IMR-90 (cell line): ENCODE measurements around the gene PDS5A. TPM values are rescaled to one million over a fixed set of nuclear protein-coding genes. Genes with fewer than 3 reads are reported as not detected.
"Not testable (repeated sequence)": the region's sequence is repeated elsewhere in the genome, so short reads cannot be mapped to it uniquely, and the experiment has no call there.

Experiments
- ATAC-seq: fragments of 200-7000 bp; cut with Tn5 transposase; 2 replicates; pipeline ENCODE4 v1.9.1; 2020; ENCODE audit warnings: low read depth, mild to moderate bottlenecking, moderate library complexity
- BruUV-seq: library from RNA; stranded (reverse); fragments of 400-500 nt; replicated peaks from 2 replicates; lab custom pipeline; 2021; lab: Mats Ljungman, UMichigan
- CTCF ChIA-PET: fragments of 300-600 bp; formaldehyde crosslinking; extraction: SDS; loops from one replicate; lab custom pipeline; 2021; ENCODE audit warnings: antibody characterized with exemption; lab: Yijun Ruan, JAX
- POLR2A ChIA-PET: fragments of 300-600 bp; sonication (Branson Sonifier 250); formaldehyde crosslinking; loops from one replicate; lab custom pipeline; 2022; ENCODE audit warnings: antibody characterized with exemption; ENCODE audit not compliant: unreplicated experiment; lab: Charles Lee
- DNase-seq: peaks from one replicate; pipeline ENCODE4 v3.0.0; 2013
- H2AFZ ChIP-seq: replicated peaks from 2 replicates; pipeline ENCODE3; 2013; ENCODE audit warnings: low read length, mild to moderate bottlenecking; ENCODE audit not compliant: poor library complexity
- H2AK5ac ChIP-seq: 2 replicates; pipeline ENCODE4 v1.6.1; 2013; ENCODE audit warnings: low read depth, low read length, inconsistent platforms
- H2AK9ac ChIP-seq: replicated peaks from 2 replicates; pipeline ENCODE3; 2013; ENCODE audit warnings: mild to moderate bottlenecking, low read depth, low read length, moderate library complexity; ENCODE audit not compliant: poor library complexity
- H2BK120ac ChIP-seq: 2 replicates; pipeline ENCODE4 v1.6.1; 2013; ENCODE audit warnings: low read depth, low read length, inconsistent platforms
- H2BK15ac ChIP-seq: 3 replicates; pipeline ENCODE4 v1.6.1; 2013; ENCODE audit warnings: low read depth, low read length, inconsistent platforms
- H2BK20ac ChIP-seq: 2 replicates; pipeline ENCODE4 v1.6.1; 2013; ENCODE audit warnings: low read depth, mild to moderate bottlenecking, inconsistent platforms, low read length, moderate library complexity
- H2BK5ac ChIP-seq: 2 replicates; pipeline ENCODE4 v1.6.1; 2013; ENCODE audit warnings: mild to moderate bottlenecking, low read depth, low read length, inconsistent platforms; ENCODE audit not compliant: poor library complexity, severe bottlenecking
- H3K14ac ChIP-seq: replicated peaks from 2 replicates; pipeline ENCODE4 v1.6.1; 2013; ENCODE audit warnings: low read depth, low read length, inconsistent platforms
- H3K18ac ChIP-seq: 2 replicates; pipeline ENCODE4 v1.6.1; 2013; ENCODE audit warnings: low read depth, low read length, control low read depth
- H3K23ac ChIP-seq: 2 replicates; pipeline ENCODE4 v1.6.1; 2013; ENCODE audit warnings: low read depth, low read length, inconsistent platforms
- H3K27ac ChIP-seq: 2 replicates; pipeline ENCODE4 v1.5.1; 2013; ENCODE audit warnings: mild to moderate bottlenecking, control low read depth, low read length; ENCODE audit not compliant: insufficient read depth
- H3K27me3 ChIP-seq: 2 replicates; pipeline ENCODE4 v1.6.1; 2013; ENCODE audit warnings: low read length; ENCODE audit not compliant: control insufficient read depth, insufficient read depth
- H3K36me3 ChIP-seq: 2 replicates; pipeline ENCODE4 v1.6.1; 2013; ENCODE audit warnings: low read length, mixed read lengths; ENCODE audit not compliant: control insufficient read depth, insufficient read depth
- H3K4ac ChIP-seq: 2 replicates; pipeline ENCODE4 v1.6.1; 2013; ENCODE audit warnings: low read depth, low read length, inconsistent platforms
- H3K4me1 ChIP-seq: 2 replicates; pipeline ENCODE4 v1.6.1; 2013; ENCODE audit warnings: low read length, mixed read lengths; ENCODE audit not compliant: control insufficient read depth, insufficient read depth
- H3K4me2 ChIP-seq: 2 replicates; pipeline ENCODE4 v1.6.1; 2013; ENCODE audit warnings: low read depth, mild to moderate bottlenecking, control low read depth, low read length, moderate library complexity
- H3K4me3 ChIP-seq: 2 replicates; pipeline ENCODE4 v1.5.1; 2013; ENCODE audit warnings: low read depth, mild to moderate bottlenecking, control low read depth, low read length, moderate library complexity; ENCODE audit not compliant: insufficient read depth
- H3K56ac ChIP-seq: 2 replicates; pipeline ENCODE4 v1.6.1; 2013; ENCODE audit warnings: low read length, inconsistent platforms; ENCODE audit not compliant: insufficient read depth; ENCODE audit errors: extremely low read depth
- H3K79me1 ChIP-seq, 2 experiments: 2 replicates each; pipeline ENCODE4 v1.6.1; 2013; ENCODE audit warnings: low read length in 2 of 2, inconsistent platforms in 1 of 2, low read depth in 1 of 2
- H3K9ac ChIP-seq: 2 replicates; pipeline ENCODE4 v1.6.1; 2013; ENCODE audit warnings: low read depth, low read length, control low read depth
- H3K9me1 ChIP-seq: 2 replicates; pipeline ENCODE4 v1.6.1; 2013; ENCODE audit warnings: low read length, inconsistent platforms; ENCODE audit not compliant: insufficient read depth
- H3K9me3 ChIP-seq: 2 replicates; pipeline ENCODE4 v1.6.1; 2013; ENCODE audit warnings: low read length; ENCODE audit not compliant: control insufficient read depth, insufficient read depth
- H4K20me1 ChIP-seq: 2 replicates; pipeline ENCODE4 v1.6.1; 2013; ENCODE audit warnings: low read length, inconsistent platforms; ENCODE audit not compliant: insufficient read depth
- H4K5ac ChIP-seq: 2 replicates; pipeline ENCODE4 v1.6.1; 2013; ENCODE audit warnings: mild to moderate bottlenecking, low read depth, low read length, control low read depth
- H4K8ac ChIP-seq, 2 experiments: 2 replicates each; pipeline ENCODE4 v1.6.1; 2013; ENCODE audit warnings: low read depth in 2 of 2, low read length in 2 of 2, control low read depth in 1 of 2, inconsistent platforms in 1 of 2
- H4K91ac ChIP-seq: 2 replicates; pipeline ENCODE4 v1.6.1; 2013; ENCODE audit warnings: low read depth, low read length, inconsistent platforms; ENCODE audit not compliant: insufficient read depth
- BHLHE40 ChIP-seq: fragments of 150-350 bp; IDR thresholded peaks from 2 replicates; pipeline ENCODE4 v1.6.1; 2016; ENCODE audit warnings: mild to moderate bottlenecking, low read depth, low read length
- CEBPB ChIP-seq: IDR thresholded peaks from 2 replicates; pipeline ENCODE4 v1.6.1; 2012; ENCODE audit warnings: low read depth, low read length, improper control_type of control experiment
- WGBS, 2 experiments: methylation state at CpG; one replicate each; pipeline versions ENCODE4 v1.1.5 to v1.1.7; 2013; ENCODE audit warnings: missing lambda C conversion rate in 2 of 2; ENCODE audit not compliant: insufficient read length in 1 of 2; ENCODE audit errors: extremely low coverage in 2 of 2; 5-methylcytosine and 5-hydroxymethylcytosine counted together
- dilution Hi-C: fragments of 300-500 bp; cut with HindIII; formaldehyde crosslinking; loops from one replicate; pipeline ENCODE4 v1.14.3; 2018; ENCODE audit warnings: low sequenced_read_pairs; ENCODE audit not compliant: unreplicated experiment
- in situ Hi-C: fragments of 300-500 bp; cut with MboI; formaldehyde crosslinking; loops from 3 replicates; pipeline ENCODE4 v1.14.3; 2019; ENCODE audit warnings: low sequenced_read_pairs, inconsistent platforms, mixed read lengths
- intact Hi-C: fragments of 100-400 bp; cut with micrococcal nuclease; formaldehyde crosslinking; loops from 2 replicates; pipeline ENCODE4 v1.10.0; 2022
- polyA plus RNA-seq, 3 experiments: library from polyadenylated mRNA; depleted of rRNA; stranded (reverse); fragments of >200 nt; gene quantifications; 2 replicates each; pipeline ENCODE4 v1.2.3, GENCODE V29; 2012; ENCODE audit warnings: low replicate concordance in 1 of 3
- total RNA-seq: library from RNA; depleted of rRNA; stranded (reverse); fragments of >200 nt; gene quantifications from 2 replicates; pipeline ENCODE4 v1.2.3, GENCODE V29; 2012

The PDS5A gene
- total and polyA plus RNA-seq, 2 of the 4 experiments (the other 2 are of a cell fraction): 16.3 to 33.5 TPM

GRCh38 chr4:39947417-39947816 lies 30.3 kb downstream of the PDS5A start:
- no peak overlapping the region for H3K56ac ChIP-seq
- ATAC-seq: peak; percentile 28
- H3K4me2 ChIP-seq: no peak overlapping the region
- H3K27me3 ChIP-seq: no peaks in the 10 kb centered on the region
- H2BK15ac ChIP-seq: no peak overlapping the region
- H4K8ac ChIP-seq: no peak overlapping the region
- H3K14ac ChIP-seq: no peak overlapping the region
- no TSS peak for BruUV-seq
- peaks cover 46% of the 10 kb centered on the region for H4K20me1 ChIP-seq
- no peak overlapping the region for H3K4ac ChIP-seq
- dilution Hi-C loops: no loop called here
- H3K23ac ChIP-seq: 0 out of 2 replicates have a peak overlapping the region, but pooled peaks have one; percentile 8
- in situ Hi-C loops: no loop called here
- H3K4me1 ChIP-seq: peaks cover 5% of the 10 kb centered on the region
- H2AK5ac ChIP-seq: no peak overlapping the region
- H2AFZ ChIP-seq: no peak overlapping the region
- ChIA-PET CTCF (no interaction called here), POLR2A (no interaction called here)
- no peak overlapping the region for H2AK9ac ChIP-seq
- no peak overlapping the region for H3K9ac ChIP-seq
- no peak overlapping the region for H3K27ac ChIP-seq
- H4K91ac ChIP-seq: no peak overlapping the region
- H3K79me1 ChIP-seq: peaks cover 16 to 54% of the 10 kb centered on the region in 2 experiments
- DNase-seq: no peak
- no peak overlapping the region for H2BK120ac ChIP-seq
- no peak overlapping the region for H3K4me3 ChIP-seq
- H3K36me3 ChIP-seq: no peaks in the 10 kb centered on the region
- H3K18ac ChIP-seq: no peak overlapping the region
- intact Hi-C loops: no loop called here
- no peak for TF ChIP-seq BHLHE40
- peak; percentile 58 for TF ChIP-seq CEBPB
- H3K9me1 ChIP-seq: peaks cover 19% of the 10 kb centered on the region
- no CpG with 5 or more reads among the region's 1 CpG for WGBS, 2 experiments
- H3K9me3 ChIP-seq: no peaks in the 10 kb centered on the region
- H2BK20ac ChIP-seq: no peak overlapping the region
- no peak overlapping the region for H2BK5ac ChIP-seq
- no peak overlapping the region for H4K5ac ChIP-seq

- H2BK15ac ChIP-seq, H3K36me3 ChIP-seq, H3K4me1 ChIP-seq, H3K18ac ChIP-seq, H4K91ac ChIP-seq, H3K4me2 ChIP-seq, H3K27me3 ChIP-seq, H3K56ac ChIP-seq, H4K5ac ChIP-seq, H2BK5ac ChIP-seq, H3K4ac ChIP-seq, H2BK120ac ChIP-seq, H2AK5ac ChIP-seq, H3K9me3 ChIP-seq, H3K9ac ChIP-seq, H3K27ac ChIP-seq, CTCF ChIA-PET, BruUV-seq, H2AK9ac ChIP-seq, in situ Hi-C loops, H4K8ac ChIP-seq, DNase-seq, intact Hi-C loops, ATAC-seq, H3K23ac ChIP-seq, H2AFZ ChIP-seq, H3K14ac ChIP-seq, dilution Hi-C loops, H2BK20ac ChIP-seq, H3K4me3 ChIP-seq: not testable (repeated sequence)
- Histone ChIP-seq H3K9me1 (peaks cover 21% of the 10 kb centered on the region), H3K79me1 (peaks cover 12 to 54% of the 10 kb centered on the region in 2 experiments), H4K20me1 (peaks cover 37% of the 10 kb centered on the region)
- WGBS, 2 experiments: no CpG with 5 or more reads among the region's 10 CpGs
- POLR2A ChIA-PET: interaction anchor here (0.6 kb wide), 1 partner anchor 278 kb away, joined by 3 read pairs; no protein-coding TSS in a partner anchor
Observed at GRCh38 chr4:39944245-39944644, 33.5 kb downstream of the PDS5A start.
